HepG2 (cell line): ENCODE measurements around the gene MICAL3.

Experiments used
- ASH2L ChIP-seq: fragments of 300-600, 200-600 bp; sonication (generic); IDR thresholded peaks from 2 replicates; pipeline ENCODE4 v1.7.0; 2017; ENCODE audit warnings: low read depth, mild to moderate bottlenecking, moderate library complexity, mixed read lengths, low read length; ENCODE audit not compliant: insufficient read length
- HDAC2 ChIP-seq: sonication (generic); formaldehyde crosslinking; IDR thresholded peaks from 2 replicates; pipeline ENCODE4 v1.4.0; 2020; ENCODE audit warnings: missing genetic modification reagents
- IRF2 ChIP-seq: IDR thresholded peaks from 2 replicates; pipeline ENCODE4 v1.6.1; 2018; ENCODE audit warnings: missing genetic modification reagents, missing compliant biosample characterization
- NPAS2 ChIP-seq: sonication (generic); formaldehyde crosslinking; IDR thresholded peaks from 2 replicates; pipeline ENCODE4 v1.8.0; 2022; ENCODE audit warnings: mild to moderate bottlenecking, missing genetic modification reagents, borderline replicate concordance
- RNF2 ChIP-seq: fragments of 450-650 bp; conservative IDR thresholded peaks from 2 replicates; pipeline ENCODE4 v1.6.1; 2016; ENCODE audit warnings: low read depth
- TARDBP ChIP-seq: sonication (generic); formaldehyde crosslinking; IDR thresholded peaks from 2 replicates; pipeline ENCODE4 v1.8.0; 2022; ENCODE audit warnings: mild to moderate bottlenecking, missing genetic modification reagents
- ZNF274 ChIP-seq: sonication (generic); formaldehyde crosslinking; IDR thresholded peaks from 2 replicates; pipeline ENCODE4 v1.5.1; 2020; ENCODE audit warnings: mild to moderate bottlenecking, missing genetic modification reagents
- ZNF780A ChIP-seq: sonication (generic); formaldehyde crosslinking; IDR thresholded peaks from 2 replicates; pipeline ENCODE4 v1.8.0; 2022; ENCODE audit warnings: mild to moderate bottlenecking, missing genetic modification reagents, moderate library complexity

GRCh38 chr22:17999851-18000250 lies 24.5 kb downstream of the MICAL3 start:
- no peak for TF ChIP-seq ZNF780A
- TF ChIP-seq IRF2 = no peak
- no peak for TF ChIP-seq RNF2
- no peak for TF ChIP-seq ZNF274 (CRISPR knock-in tag)
- no peak for TF ChIP-seq HDAC2
- TF ChIP-seq ASH2L = no peak
- TF ChIP-seq TARDBP (CRISPR knock-in tag) = no peak
- TF ChIP-seq NPAS2 (CRISPR knock-in tag) = no peak
